A549 treated with AZD2906 at 1 μM for 4 hours (cell line): ENCODE measurements around the gene TBATA. TPM values are rescaled to one million over a fixed set of nuclear protein-coding genes. Genes with fewer than 3 reads are reported as not detected.

Experiments
- total RNA-seq: library from RNA; stranded (reverse); fragments of 200-300 nt; extraction: Qiagen RNA extraction; gene quantifications from 5 replicates; pipeline ENCODE4 v1.2.3, GENCODE V29; 2022

TBATA gene
- total RNA-seq: not detected in 5 replicates

DNA sequence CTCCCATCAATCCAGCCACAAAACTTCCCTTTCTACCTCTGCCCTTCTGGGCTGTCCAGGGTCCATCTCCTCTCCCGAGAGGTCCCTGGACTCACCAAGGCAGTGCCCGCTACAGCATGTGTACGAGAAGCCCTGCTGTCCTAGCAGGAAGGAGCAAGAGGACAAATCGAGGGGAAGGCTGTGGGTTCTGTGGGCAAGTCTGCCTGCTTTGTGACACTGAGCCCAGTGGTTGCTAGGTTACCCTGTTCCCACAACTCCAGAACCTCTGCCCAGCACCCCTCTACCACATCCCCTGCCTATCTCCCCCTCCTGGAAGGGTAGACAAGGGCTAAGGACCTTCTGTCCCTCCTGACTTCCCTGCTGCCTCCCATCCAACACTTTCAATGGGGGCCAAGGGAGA is at the start of gene TBATA:
TSS of gene TBATA (minus strand) at position 188 of the 400 bp plus-strand sequence. CDS start 1,998 bp downstream, outside the sequence.

DNA sequence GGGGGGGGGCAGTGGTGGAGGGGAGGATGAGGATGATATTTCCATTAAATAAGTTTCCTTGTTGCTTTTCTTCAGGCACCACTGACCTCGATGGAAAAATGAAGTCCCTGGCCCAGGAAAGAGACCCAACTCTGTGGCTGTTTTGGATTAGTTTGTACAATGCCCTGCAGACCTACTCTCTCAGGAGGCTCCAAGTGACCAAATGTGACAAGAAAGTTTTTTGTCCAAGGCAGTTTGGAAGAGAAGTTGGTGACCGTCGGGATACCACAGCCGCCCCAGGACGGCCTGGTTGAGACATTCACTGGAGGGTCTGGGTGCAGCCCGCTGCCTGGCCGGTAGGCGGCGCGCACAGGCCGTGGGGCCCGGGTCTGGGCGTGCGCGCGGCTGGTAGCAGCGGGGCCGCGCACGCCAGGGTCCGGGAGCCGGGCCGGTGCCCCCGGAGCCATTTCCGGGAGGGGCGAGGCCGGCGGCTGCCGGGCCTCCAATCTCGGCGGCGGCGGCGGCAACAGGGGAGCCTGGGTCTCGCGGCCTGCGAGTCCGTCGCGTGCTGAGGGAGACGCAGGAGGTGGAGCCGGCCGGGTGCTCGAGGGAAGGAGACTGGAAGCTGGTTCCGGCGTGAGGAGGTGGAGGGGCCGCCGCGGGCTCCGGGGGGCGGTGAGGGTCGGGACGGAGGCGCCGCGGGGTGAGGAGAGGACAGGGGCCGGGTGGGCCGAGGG is 30.5 kb upstream of the TBATA start, which contains the start of gene SGPL1:
TSS of gene SGPL1 (plus strand) at position 445 of the 716 bp plus-strand sequence. CDS start 906 bp downstream, outside the sequence.

Other genes starting within 250 kb of the TBATA start
- gene PRF1, start 182.6 kb downstream of the TBATA start, total RNA-seq: 0.03 TPM in 1 of 5 replicates, not detected in the others
- 0.09 to 0.26 TPM (median 0.13 TPM) in 5 replicates for gene ADAMTS14, start 112.9 kb downstream of the TBATA start, total RNA-seq
- 24.3 to 38.2 TPM (median 27.3 TPM) in 5 replicates for gene SGPL1, start 30.6 kb upstream of the TBATA start, total RNA-seq
- gene PCBD1, start 103.2 kb upstream of the TBATA start, total RNA-seq: 182 to 253 TPM (median 230 TPM) in 5 replicates